ENCODE results near the gene LUM.

DNA sequence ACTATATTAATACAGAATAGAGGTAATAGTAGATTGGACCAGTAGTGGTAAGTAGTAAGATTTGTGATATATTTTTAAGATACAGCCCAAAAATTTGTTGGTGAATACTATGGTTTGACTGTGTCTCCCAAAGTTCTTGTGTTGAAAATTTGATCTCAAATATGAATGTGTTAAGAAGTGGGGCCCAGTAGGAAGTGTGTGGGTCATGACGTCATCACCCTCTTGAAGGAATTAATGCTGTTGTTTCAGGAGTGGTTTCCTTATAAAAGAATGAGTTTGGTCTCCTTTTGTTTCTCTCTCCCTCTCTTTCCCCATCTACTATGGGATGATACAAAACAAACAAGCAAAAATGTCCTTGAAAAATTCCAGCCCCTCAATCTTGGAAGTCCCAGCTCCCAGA lies 16.3 kb downstream of the LUM start:
- TF ChIP-seq, protein P1, sequence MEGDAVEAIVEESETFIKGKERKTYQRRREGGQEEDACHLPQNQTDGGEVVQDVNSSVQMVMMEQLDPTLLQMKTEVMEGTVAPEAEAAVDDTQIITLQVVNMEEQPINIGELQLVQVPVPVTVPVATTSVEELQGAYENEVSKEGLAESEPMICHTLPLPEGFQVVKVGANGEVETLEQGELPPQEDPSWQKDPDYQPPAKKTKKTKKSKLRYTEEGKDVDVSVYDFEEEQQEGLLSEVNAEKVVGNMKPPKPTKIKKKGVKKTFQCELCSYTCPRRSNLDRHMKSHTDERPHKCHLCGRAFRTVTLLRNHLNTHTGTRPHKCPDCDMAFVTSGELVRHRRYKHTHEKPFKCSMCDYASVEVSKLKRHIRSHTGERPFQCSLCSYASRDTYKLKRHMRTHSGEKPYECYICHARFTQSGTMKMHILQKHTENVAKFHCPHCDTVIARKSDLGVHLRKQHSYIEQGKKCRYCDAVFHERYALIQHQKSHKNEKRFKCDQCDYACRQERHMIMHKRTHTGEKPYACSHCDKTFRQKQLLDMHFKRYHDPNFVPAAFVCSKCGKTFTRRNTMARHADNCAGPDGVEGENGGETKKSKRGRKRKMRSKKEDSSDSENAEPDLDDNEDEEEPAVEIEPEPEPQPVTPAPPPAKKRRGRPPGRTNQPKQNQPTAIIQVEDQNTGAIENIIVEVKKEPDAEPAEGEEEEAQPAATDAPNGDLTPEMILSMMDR (IDR thresholded peaks at IDR 0.05): no peak
- TF ChIP-seq POLR2A (IDR thresholded peaks at IDR 0.05): no peak

Data from testis (tissue), 2 donors.